Measurements from ENCODE around the gene RNF212B.
A peak's percentile ranks its signal among the peaks of the same experiment; 100 is the strongest.

Gene RNF212B

DNA sequence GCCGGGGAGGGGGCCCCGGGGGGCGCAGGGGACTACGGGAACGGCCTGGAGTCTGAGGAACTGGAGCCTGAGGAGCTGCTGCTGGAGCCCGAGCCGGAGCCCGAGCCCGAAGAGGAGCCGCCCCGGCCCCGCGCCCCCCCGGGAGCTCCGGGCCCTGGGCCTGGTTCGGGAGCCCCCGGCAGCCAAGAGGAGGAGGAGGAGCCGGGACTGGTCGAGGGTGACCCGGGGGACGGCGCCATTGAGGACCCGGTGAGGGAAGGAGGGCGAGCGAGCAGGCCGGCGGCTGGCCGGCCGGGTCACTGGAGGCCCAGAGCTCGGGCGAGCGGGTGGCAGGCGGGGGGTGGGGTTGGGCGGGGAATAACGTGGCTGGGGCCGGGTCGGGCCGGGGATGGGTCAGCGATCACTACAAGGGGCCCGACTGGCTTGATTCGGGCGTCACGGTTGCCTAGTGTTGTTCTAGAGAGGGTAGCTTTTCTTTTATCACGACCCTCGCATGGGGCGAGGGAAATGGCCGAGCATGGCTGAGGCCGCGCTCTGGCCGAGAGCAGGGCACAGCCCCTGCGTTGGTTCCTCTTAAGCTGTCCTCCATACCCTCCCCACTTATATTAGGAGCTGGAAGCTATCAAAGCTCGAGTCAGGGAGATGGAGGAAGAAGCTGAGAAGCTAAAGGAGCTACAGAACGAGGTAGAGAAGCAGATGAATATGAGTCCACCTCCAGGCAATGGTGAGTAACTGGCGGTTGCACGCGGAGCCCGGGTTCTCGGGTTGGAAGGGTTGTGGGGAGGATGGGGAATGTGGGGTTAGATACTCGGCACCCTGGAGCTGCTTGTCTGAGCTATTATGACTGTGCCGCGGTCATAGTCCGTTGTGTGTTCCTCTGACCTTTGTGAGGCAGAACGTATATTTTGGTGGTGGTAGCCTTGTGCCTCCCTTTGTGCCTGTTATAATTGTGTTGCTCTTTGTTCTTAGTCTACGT lies 84.1 kb downstream of the RNF212B start:
- peak in 4 of 5 experiments; percentile 20 to 79 (median 40) for DNase-seq
